Gastrocnemius medialis (tissue), 4 donors: ENCODE results near the gene ZBTB7A.

Source experiments
- CTCF ChIP-seq, 5 experiments: fragments of 450-650 bp in 3 of 5; fragments of 200-600 bp in 2 of 5; sonication (generic) in 2 of 5; IDR thresholded peaks in 4 of 5; conservative IDR thresholded peaks in 1 of 5; 1 replicate in 4 of 5; 2 replicates in 1 of 5; pipeline ENCODE4 v1.5.1; 2016 to 2019; ENCODE audit warnings: antibody characterized with exemption in 5 of 5, mild to moderate bottlenecking in 3 of 5, moderate library complexity in 3 of 5
- POLR2A ChIP-seq, 2 donors: fragments of 450-650 bp; IDR thresholded peaks; one replicate each; pipeline ENCODE4 v1.6.1; 2017; ENCODE audit warnings: antibody characterized with exemption in 2 of 2, mild to moderate bottlenecking in 2 of 2, moderate library complexity in 2 of 2

DNA sequence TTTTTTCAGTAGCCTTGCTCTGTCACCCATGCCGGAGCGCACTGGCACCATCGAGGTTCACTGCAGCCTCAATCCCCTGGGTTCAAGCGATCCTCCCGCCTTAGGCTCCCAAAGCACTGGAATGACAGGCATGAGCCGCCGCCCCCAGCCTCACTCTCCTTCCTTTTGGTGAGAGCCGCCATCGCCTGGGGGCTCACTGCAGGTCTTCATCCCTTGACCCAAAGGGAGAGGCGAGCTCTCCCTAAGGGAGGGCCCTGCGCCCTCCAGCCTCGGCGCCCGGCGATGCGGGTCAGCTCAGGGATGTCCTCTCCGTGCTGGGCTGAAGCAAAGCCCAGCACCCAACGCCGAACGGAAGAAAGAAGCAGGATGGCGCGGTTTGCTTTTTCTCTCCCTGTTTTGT is 23.2 kb upstream of the ZBTB7A start:
- no peak for TF ChIP-seq CTCF (IDR thresholded peaks at IDR 0.05 in 4 of 5, conservative IDR thresholded peaks at IDR 0.05 in 1 of 5)
- no peak for TF ChIP-seq POLR2A (IDR thresholded peaks at IDR 0.05)
